A549 (cell line): ENCODE data around the gene CNTNAP2. TPM values are rescaled to one million over a fixed set of nuclear protein-coding genes. Genes with fewer than 3 reads are reported as not detected.

ENCODE experiments used
- ATAC-seq, 2 experiments: fragments of 200-7000 bp in 1 of 2; fragments of >200 bp in 1 of 2; cut with Nextera tagmentation in 1 of 2; cut with Tn5 transposase in 1 of 2; 3 replicates each; pipeline versions ENCODE4 v1.8.0 to v1.9.1; 2018 to 2020; ENCODE audit warnings: mild to moderate bottlenecking in 1 of 2, moderate library complexity in 1 of 2
- CTCF ChIA-PET: fragments of 300-600 bp; sonication (Branson Sonifier 250); formaldehyde crosslinking; extraction: SDS; loops from one replicate; lab custom pipeline; 2021; ENCODE audit warnings: antibody characterized with exemption, inconsistent platforms; lab: Yijun Ruan, JAX
- POLR2A ChIA-PET: fragments of 350-600 bp; formaldehyde crosslinking; extraction: SDS; loops from one replicate; lab custom pipeline; 2021; ENCODE audit warnings: antibody characterized with exemption, inconsistent platforms; lab: Yijun Ruan, JAX
- DNase-seq, 2 experiments: peaks; one replicate each; pipeline versions ENCODE4 v3.0.0 to v3.0.0-alpha.2; 2011 to 2016; ENCODE audit warnings: low read depth in 1 of 2, low spot score in 1 of 2
- FAIRE-seq: peaks from 2 replicates; lab custom pipeline; 2011; peaks lifted over from hg19 to GRCh38; lab: Jason Lieb, UNC
- H3K27ac ChIP-seq, 2 experiments: fragments of >200 bp; sonication (Bioruptor Twin); formaldehyde crosslinking; 3 replicates each; pipeline ENCODE4 v1.5.1; 2016 to 2017
- H3K4me1 ChIP-seq: fragments of >200 bp; sonication (Bioruptor Twin); formaldehyde crosslinking; 3 replicates; pipeline ENCODE4 v1.6.1; 2016
- H3K4me2 ChIP-seq: fragments of >200 bp; sonication (Bioruptor Twin); formaldehyde crosslinking; 3 replicates; pipeline ENCODE4 v1.6.1; 2016
- H3K4me3 ChIP-seq: fragments of >200 bp; sonication (Bioruptor Twin); formaldehyde crosslinking; 3 replicates; pipeline ENCODE4 v1.5.1; 2016
- H3K9me3 ChIP-seq: fragments of >200 bp; sonication (Bioruptor Twin); formaldehyde crosslinking; 3 replicates; pipeline ENCODE4 v1.6.1; 2016
- CBX2 ChIP-seq: fragments of 200-600 bp; sonication (generic); IDR thresholded peaks from 2 replicates; pipeline ENCODE4 v1.6.1; 2016; ENCODE audit warnings: low read depth, mild to moderate bottlenecking, borderline replicate concordance
- CBX8 ChIP-seq: fragments of 200-600 bp; sonication (generic); IDR thresholded peaks from 2 replicates; pipeline ENCODE4 v1.6.1; 2016
- CEBPB ChIP-seq, 2 experiments: fragments of >200 bp in 1 of 2; sonication (Bioruptor Twin) in 1 of 2; formaldehyde crosslinking in 1 of 2; IDR thresholded peaks; 2 replicates each; pipeline ENCODE4 v1.6.1; 2012 to 2016
- EHMT2 ChIP-seq: fragments of 200-600 bp; sonication (generic); IDR thresholded peaks from 2 replicates; pipeline ENCODE4 v1.6.1; 2016; ENCODE audit warnings: antibody characterized with exemption, low read depth, mild to moderate bottlenecking, moderate library complexity
- EP300 ChIP-seq, 2 experiments: fragments of >200 bp; sonication (Bioruptor Twin); formaldehyde crosslinking; IDR thresholded peaks; 2 replicates in 1 of 2; 3 replicates in 1 of 2; pipeline ENCODE4 v1.6.1; 2016 to 2017
- FOSB ChIP-seq: fragments of 250-450 bp; sonication (Bioruptor Pico); IDR thresholded peaks from 2 replicates; pipeline ENCODE4 v1.5.0; 2020; ENCODE audit warnings: mild to moderate bottlenecking, moderate library complexity
- HOXA7 ChIP-seq: fragments of 250-450 bp; sonication (Bioruptor Pico); IDR thresholded peaks from 2 replicates; pipeline ENCODE4 v1.5.0; 2020; ENCODE audit warnings: mild to moderate bottlenecking, moderate library complexity
- HOXB5 ChIP-seq: fragments of 250-450 bp; sonication (Bioruptor Pico); IDR thresholded peaks from 2 replicates; pipeline ENCODE4 v1.5.0; 2020; ENCODE audit warnings: mild to moderate bottlenecking, moderate library complexity
- JUN ChIP-seq, 2 experiments: fragments of >200 bp; sonication (Bioruptor Twin); formaldehyde crosslinking; IDR thresholded peaks; 2 replicates in 1 of 2; 3 replicates in 1 of 2; pipeline ENCODE4 v1.6.1; 2016 to 2017
- JUNB ChIP-seq: fragments of >200 bp; sonication (Bioruptor Twin); formaldehyde crosslinking; IDR thresholded peaks from 2 replicates; pipeline ENCODE4 v1.6.1; 2016
- KDM1A ChIP-seq: fragments of 200-600 bp; sonication (generic); IDR thresholded peaks from 2 replicates; pipeline ENCODE4 v1.6.1; 2016; ENCODE audit warnings: low read depth, mild to moderate bottlenecking
- MAFK ChIP-seq: fragments of 450-650 bp; IDR thresholded peaks from 2 replicates; pipeline ENCODE4 v1.6.1; 2014; ENCODE audit not compliant: partially characterized antibody
- MYC ChIP-seq: IDR thresholded peaks from 2 replicates; pipeline ENCODE4 v1.6.1; 2012; ENCODE audit warnings: mild to moderate bottlenecking, inconsistent platforms, low read length, improper control_type of control experiment, borderline replicate concordance
- NPAS2 ChIP-seq: fragments of 250-450 bp; sonication (Bioruptor Pico); IDR thresholded peaks from 2 replicates; pipeline ENCODE4 v1.8.0; 2022; ENCODE audit warnings: mild to moderate bottlenecking, moderate library complexity, borderline replicate concordance
- PHF8 ChIP-seq: fragments of 200-600 bp; sonication (generic); IDR thresholded peaks from 2 replicates; pipeline ENCODE4 v1.6.1; 2016; ENCODE audit warnings: low read depth, mild to moderate bottlenecking, antibody characterized with exemption, moderate library complexity, borderline replicate concordance
- RARB ChIP-seq: fragments of 250-450 bp; sonication (Bioruptor Pico); IDR thresholded peaks from 2 replicates; pipeline ENCODE4 v1.8.0; 2021; ENCODE audit warnings: mild to moderate bottlenecking, moderate library complexity
- RNF2 ChIP-seq: fragments of 200-600 bp; sonication (generic); IDR thresholded peaks from 2 replicates; pipeline ENCODE4 v1.6.1; 2016; ENCODE audit warnings: low read depth, mild to moderate bottlenecking, antibody characterized with exemption, moderate library complexity, borderline replicate concordance
- SMC3 ChIP-seq: fragments of >200 bp; sonication (Bioruptor Twin); formaldehyde crosslinking; IDR thresholded peaks from 3 replicates; pipeline ENCODE4 v1.6.1; 2018; ENCODE audit warnings: inconsistent platforms
- SREBF2 ChIP-seq: fragments of 450-650 bp; IDR thresholded peaks from 2 replicates; pipeline ENCODE4 v1.6.1; 2014; ENCODE audit warnings: mild to moderate bottlenecking, moderate library complexity
- TFCP2L1 ChIP-seq: fragments of 250-450 bp; sonication (Bioruptor Pico); IDR thresholded peaks from 2 replicates; pipeline ENCODE4 v1.5.0; 2021; ENCODE audit warnings: mild to moderate bottlenecking
- ZFP36 ChIP-seq: fragments of 450-650 bp; IDR thresholded peaks from 2 replicates; pipeline ENCODE4 v1.6.1; 2014; ENCODE audit warnings: borderline replicate concordance; ENCODE audit not compliant: partially characterized antibody
- WGBS: methylation state at CpG from one replicate; pipeline ENCODE4 v1.1.6; 2017; ENCODE audit errors: missing lambda C conversion rate; 5-methylcytosine and 5-hydroxymethylcytosine counted together
- polyA plus RNA-seq, 4 experiments: library from polyadenylated mRNA; depleted of rRNA in 3 of 4; stranded (reverse); fragments of >200 nt; fragmentation: RNase III in 1 of 4; extraction: RNeasy Plus Mini Kit Qiagen cat#74134 plus additional on column Dnase treatment in 1 of 4; gene quantifications; 2 replicates in 3 of 4; 3 replicates in 1 of 4; pipeline ENCODE4 v1.2.3, GENCODE V29; 2011 to 2017
- TF ChIP-seq, protein P1 (sequence below): IDR thresholded peaks from 2 replicates; pipeline ENCODE4 v1.6.1; 2012
- TF ChIP-seq, protein P2 (sequence below): fragments of >200 bp; sonication (Bioruptor Twin); formaldehyde crosslinking; IDR thresholded peaks from 2 replicates; pipeline ENCODE4 v1.6.1; 2016
- TF ChIP-seq, protein P3 (sequence below): fragments of 200-600 bp; sonication (generic); IDR thresholded peaks from 2 replicates; pipeline ENCODE4 v1.6.1; 2016; ENCODE audit warnings: antibody characterized with exemption, mild to moderate bottlenecking, moderate library complexity

CNTNAP2 gene
- polyA plus RNA-seq, 2 of the 4 experiments (the other 2 are of a cell fraction) = 0.05 to 0.13 TPM

DNA sequence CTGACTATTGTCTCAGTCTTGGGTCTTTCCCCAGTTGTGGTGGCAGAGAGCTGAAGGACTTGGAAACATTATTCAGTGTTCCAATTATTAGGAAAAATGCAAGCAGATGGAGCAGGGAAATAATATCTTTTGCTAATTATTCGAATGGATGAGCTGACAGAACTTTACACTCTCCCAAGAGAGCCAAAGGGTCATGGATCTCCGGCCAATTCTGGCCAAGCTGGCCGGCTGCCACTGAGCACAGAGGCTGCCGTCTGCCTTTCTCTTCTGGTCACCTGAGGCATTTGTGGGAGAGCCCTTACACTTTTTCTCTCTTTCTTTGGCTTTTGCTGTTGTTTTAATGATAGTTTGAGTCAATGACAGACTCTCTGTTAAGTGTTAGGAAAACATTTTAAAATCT lies 22.2 kb upstream of the CNTNAP2 start:
- H3K4me3 ChIP-seq = no peak overlapping the region
- no peak overlapping the region for H3K27ac ChIP-seq
- no peaks in the 10 kb centered on the region for H3K4me1 ChIP-seq
- FAIRE-seq (no peak), ATAC-seq (no peak), DNase-seq (no peak)
- WGBS = 1% methylated on average over 4 of the region's 4 CpGs
- POLR2A ChIA-PET = no interaction called here
- H3K4me2 ChIP-seq = no peak overlapping the region
- TF ChIP-seq SMC3 = no peak
- TF ChIP-seq, protein P1, sequence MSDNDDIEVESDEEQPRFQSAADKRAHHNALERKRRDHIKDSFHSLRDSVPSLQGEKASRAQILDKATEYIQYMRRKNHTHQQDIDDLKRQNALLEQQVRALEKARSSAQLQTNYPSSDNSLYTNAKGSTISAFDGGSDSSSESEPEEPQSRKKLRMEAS = no peak
- no peak for TF ChIP-seq CBX8
- no peak for TF ChIP-seq ZFP36
- TF ChIP-seq EHMT2 = no peak
- TF ChIP-seq NPAS2 (CRISPR knock-in tag) = no peak
- no peak for TF ChIP-seq RARB (CRISPR knock-in tag)
- no peak for TF ChIP-seq HOXB5
- TF ChIP-seq, protein P2, sequence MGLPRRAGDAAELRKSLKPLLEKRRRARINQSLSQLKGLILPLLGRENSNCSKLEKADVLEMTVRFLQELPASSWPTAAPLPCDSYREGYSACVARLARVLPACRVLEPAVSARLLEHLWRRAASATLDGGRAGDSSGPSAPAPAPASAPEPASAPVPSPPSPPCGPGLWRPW = no peak
- no peak for TF ChIP-seq EP300 (IDR thresholded peaks at IDR 0.05)
- TF ChIP-seq JUN (IDR thresholded peaks at IDR 0.05) = no peak
- TF ChIP-seq MYC = no peak
- TF ChIP-seq RNF2 = no peak
- TF ChIP-seq, protein P3, sequence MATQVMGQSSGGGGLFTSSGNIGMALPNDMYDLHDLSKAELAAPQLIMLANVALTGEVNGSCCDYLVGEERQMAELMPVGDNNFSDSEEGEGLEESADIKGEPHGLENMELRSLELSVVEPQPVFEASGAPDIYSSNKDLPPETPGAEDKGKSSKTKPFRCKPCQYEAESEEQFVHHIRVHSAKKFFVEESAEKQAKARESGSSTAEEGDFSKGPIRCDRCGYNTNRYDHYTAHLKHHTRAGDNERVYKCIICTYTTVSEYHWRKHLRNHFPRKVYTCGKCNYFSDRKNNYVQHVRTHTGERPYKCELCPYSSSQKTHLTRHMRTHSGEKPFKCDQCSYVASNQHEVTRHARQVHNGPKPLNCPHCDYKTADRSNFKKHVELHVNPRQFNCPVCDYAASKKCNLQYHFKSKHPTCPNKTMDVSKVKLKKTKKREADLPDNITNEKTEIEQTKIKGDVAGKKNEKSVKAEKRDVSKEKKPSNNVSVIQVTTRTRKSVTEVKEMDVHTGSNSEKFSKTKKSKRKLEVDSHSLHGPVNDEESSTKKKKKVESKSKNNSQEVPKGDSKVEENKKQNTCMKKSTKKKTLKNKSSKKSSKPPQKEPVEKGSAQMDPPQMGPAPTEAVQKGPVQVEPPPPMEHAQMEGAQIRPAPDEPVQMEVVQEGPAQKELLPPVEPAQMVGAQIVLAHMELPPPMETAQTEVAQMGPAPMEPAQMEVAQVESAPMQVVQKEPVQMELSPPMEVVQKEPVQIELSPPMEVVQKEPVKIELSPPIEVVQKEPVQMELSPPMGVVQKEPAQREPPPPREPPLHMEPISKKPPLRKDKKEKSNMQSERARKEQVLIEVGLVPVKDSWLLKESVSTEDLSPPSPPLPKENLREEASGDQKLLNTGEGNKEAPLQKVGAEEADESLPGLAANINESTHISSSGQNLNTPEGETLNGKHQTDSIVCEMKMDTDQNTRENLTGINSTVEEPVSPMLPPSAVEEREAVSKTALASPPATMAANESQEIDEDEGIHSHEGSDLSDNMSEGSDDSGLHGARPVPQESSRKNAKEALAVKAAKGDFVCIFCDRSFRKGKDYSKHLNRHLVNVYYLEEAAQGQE = no peak
- no peak for TF ChIP-seq SREBF2
- TF ChIP-seq JUNB = no peak
- no peak for TF ChIP-seq HOXA7 (CRISPR knock-in tag)
- no peak for TF ChIP-seq FOSB (CRISPR knock-in tag)
- no peak for TF ChIP-seq MAFK
- no peaks in the 10 kb centered on the region for H3K9me3 ChIP-seq
- CTCF ChIA-PET = no interaction called here

DNA sequence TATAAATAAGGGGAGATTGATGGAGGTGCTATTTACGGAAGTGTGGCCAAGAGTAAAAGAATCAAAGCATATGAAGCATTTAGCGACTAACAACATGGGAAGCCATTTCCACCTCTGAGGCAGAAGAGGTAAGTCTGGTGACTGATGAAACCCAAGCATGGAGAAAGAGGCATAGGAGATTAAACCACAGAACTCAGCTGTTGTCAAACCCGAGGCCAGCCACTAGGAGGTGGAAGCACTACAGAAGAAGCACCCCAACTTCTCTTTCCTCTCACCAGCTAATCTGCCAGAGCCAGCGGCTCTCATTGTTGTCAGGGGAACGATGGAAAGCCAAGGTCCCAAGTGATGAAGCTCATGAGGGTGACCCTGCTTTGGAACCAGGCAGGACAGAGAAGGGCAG lies 19.6 kb upstream of the CNTNAP2 start:
- DNase-seq (no peak), ATAC-seq (no peak), FAIRE-seq (no peak)
- H3K4me2 ChIP-seq = no peak overlapping the region
- H3K4me1 ChIP-seq = no peaks in the 10 kb centered on the region
- no peak overlapping the region for H3K27ac ChIP-seq
- ChIA-PET POLR2A (no interaction called here), CTCF (no interaction called here)
- WGBS = 7% methylated on average over 5 of the region's 5 CpGs
- no peaks in the 10 kb centered on the region for H3K9me3 ChIP-seq
- H3K4me3 ChIP-seq = no peak overlapping the region
- no peak for TF ChIP-seq CBX2
- no peak for TF ChIP-seq PHF8
- TF ChIP-seq, protein P3 = no peak
- no peak for TF ChIP-seq KDM1A
- no peak for TF ChIP-seq TFCP2L1 (CRISPR knock-in tag)
- no peak for TF ChIP-seq CEBPB (IDR thresholded peaks at IDR 0.05)
